ENCODE data around the gene B4GALT2.

DNA sequence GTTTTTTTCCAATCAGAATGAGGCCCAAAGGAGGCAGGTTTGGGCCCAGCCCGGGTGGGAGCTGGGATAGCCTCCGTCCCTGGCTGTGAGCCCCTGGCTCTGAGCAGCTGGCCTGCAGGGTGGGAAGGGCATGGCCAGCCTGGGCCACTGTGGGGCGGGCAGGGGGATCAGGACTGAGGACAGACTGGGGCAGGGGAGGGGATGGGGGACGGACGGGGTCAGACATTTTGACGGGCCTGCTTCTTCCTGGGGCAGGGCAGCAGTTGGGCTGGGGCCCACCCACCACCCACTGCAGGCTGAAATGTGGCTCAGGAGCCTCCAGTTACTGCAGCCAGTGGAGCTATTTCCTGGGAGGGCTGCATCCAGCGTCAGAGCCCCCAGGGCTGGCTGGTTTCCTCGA, 54.7 kb downstream of the B4GALT2 start:
- TF ChIP-seq, protein P1, sequence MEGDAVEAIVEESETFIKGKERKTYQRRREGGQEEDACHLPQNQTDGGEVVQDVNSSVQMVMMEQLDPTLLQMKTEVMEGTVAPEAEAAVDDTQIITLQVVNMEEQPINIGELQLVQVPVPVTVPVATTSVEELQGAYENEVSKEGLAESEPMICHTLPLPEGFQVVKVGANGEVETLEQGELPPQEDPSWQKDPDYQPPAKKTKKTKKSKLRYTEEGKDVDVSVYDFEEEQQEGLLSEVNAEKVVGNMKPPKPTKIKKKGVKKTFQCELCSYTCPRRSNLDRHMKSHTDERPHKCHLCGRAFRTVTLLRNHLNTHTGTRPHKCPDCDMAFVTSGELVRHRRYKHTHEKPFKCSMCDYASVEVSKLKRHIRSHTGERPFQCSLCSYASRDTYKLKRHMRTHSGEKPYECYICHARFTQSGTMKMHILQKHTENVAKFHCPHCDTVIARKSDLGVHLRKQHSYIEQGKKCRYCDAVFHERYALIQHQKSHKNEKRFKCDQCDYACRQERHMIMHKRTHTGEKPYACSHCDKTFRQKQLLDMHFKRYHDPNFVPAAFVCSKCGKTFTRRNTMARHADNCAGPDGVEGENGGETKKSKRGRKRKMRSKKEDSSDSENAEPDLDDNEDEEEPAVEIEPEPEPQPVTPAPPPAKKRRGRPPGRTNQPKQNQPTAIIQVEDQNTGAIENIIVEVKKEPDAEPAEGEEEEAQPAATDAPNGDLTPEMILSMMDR (IDR thresholded peaks at IDR 0.05): no peak
- TF ChIP-seq POLR2A (IDR thresholded peaks at IDR 0.05): no peak
